ENCODE results near the gene AKIRIN1.
"Not testable (repeated sequence)": the region's sequence is repeated elsewhere in the genome, so short reads cannot be mapped to it uniquely, and the experiment has no call there.

The AKIRIN1 gene

DNA sequence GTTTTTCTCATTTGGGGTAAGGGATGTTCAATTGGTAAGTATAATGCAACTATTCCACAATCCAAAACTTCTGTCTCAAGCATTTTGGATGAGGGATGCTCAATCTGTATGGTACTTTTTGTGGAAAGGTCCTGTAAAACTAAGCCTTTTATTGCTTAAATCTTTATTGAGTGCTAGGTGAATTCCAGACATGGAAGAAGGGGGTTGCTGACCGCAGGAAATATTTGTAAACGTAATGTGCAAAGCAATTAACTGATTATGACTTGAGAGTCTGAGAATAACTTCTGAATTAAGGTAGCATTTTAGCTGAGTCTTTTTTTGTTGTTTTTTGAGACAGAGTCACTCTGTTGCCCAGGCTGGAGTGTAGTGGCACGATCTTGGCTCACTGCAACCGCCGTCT is 3.1 kb downstream of the AKIRIN1 start:
- DNase-seq (ENCODE audit: low read depth in 1 of 2, low spot score in 1 of 2): no peak

DNA sequence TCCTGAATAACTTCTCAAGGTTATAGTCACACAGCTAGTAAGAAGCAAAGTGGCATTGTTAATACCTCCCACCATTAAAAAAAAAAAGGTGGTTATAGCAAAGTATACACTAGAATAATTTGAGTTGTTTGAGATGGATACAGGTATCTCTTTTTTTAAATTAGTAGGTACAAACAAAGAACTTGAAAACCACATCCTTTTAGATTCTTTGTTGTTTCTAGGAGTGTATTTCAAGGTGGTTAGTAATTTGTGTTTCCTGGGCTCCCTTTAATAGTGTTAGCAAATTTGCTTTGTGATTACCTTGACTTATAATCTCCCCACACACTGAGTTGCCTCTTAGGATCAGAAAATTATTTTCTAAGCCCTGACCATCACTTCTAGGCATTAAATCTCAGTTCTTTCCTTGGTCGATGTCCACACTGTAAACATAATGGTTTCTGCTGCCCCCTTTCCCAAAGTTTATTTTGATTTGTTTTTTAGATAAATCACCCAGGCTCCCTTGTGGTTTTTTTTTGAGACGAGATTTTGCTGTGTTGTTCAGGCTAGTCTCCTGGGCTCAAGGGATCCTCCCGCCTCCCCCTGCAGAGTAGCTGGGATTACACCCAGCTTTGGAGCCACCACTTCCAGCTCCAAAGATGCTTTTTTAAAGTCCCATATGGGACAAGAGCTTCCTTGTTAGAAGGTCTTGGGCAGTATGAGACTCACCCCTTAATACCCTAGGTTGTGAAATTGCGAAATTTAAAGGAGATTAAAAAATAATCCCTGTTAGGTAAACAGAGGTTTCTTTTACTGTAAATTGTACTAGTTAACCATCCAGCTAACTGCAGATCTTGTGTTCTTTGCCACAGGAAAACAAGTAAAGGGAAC is 6.2 kb downstream of the AKIRIN1 start:
- DNase-seq (ENCODE audit: low read depth in 1 of 2, low spot score in 1 of 2): no peak

DNA sequence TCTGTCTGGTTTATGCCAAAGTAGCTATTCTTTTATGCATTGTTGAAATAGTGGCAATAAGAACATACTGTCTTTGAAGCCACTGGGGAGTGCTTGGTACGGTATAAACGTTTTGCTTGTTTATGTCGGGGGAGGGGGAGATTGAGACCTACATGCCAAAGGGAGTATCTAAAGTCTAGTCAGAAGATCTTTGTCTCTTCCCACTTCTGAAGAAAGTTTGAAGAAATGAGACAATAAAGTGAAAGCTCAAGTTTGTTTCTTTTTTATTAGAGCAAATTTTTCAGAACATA is 6.8 kb downstream of the AKIRIN1 start:
- DNase-seq (ENCODE audit: low read depth in 1 of 2, low spot score in 1 of 2): no peak

GRCh38 chr1:39001516-39002421 is 10.7 kb downstream of the AKIRIN1 start:
- no peak for DNase-seq (ENCODE audit: low read depth in 1 of 2, low spot score in 1 of 2)

DNA sequence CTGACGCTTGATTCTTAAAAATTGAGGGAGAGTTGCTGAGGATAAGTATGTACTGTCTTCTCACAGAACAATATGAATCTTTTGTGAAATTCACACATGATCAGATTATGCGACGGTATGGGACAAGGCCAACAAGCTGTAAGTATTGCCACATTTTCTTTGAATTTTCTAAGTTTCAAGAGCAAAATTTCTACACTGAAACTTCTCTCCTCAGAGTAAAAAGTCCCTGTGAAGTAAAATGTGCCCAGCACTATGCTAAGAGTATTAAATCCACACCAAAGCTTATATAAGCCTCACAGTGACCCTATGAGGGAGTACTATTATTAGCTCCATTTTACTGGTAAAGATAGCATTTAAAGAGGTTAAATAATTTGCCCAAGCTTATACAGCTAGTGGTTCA is 12.2 kb downstream of the AKIRIN1 start:
- DNase-seq (ENCODE audit: low read depth in 1 of 2, low spot score in 1 of 2): no peak

GRCh38 chr1:39003794-39004193 is 12.7 kb downstream of the AKIRIN1 start:
- DNase-seq (ENCODE audit: low read depth in 1 of 2, low spot score in 1 of 2): no peak

DNA sequence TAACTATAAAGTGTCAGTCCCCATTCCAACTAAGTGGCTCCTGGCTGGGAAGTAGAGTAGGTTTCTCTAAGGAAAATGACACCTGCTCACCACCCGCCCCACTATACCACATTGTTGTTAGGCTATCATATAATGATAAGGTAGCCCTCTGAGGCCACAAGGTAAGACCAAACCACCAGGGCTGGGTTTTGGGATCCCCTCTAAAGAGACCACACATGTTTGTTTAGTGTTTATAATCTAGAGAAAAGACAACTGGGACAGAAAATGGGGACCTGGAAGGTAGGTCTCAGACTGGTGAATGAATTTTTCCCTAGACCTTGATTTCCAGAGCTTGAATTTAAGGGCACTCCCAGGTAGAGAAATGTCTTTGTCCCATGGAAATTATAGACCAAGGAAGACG is 15.2 kb downstream of the AKIRIN1 start:
- no peak for DNase-seq (ENCODE audit: low read depth in 1 of 2, low spot score in 1 of 2)

DNA sequence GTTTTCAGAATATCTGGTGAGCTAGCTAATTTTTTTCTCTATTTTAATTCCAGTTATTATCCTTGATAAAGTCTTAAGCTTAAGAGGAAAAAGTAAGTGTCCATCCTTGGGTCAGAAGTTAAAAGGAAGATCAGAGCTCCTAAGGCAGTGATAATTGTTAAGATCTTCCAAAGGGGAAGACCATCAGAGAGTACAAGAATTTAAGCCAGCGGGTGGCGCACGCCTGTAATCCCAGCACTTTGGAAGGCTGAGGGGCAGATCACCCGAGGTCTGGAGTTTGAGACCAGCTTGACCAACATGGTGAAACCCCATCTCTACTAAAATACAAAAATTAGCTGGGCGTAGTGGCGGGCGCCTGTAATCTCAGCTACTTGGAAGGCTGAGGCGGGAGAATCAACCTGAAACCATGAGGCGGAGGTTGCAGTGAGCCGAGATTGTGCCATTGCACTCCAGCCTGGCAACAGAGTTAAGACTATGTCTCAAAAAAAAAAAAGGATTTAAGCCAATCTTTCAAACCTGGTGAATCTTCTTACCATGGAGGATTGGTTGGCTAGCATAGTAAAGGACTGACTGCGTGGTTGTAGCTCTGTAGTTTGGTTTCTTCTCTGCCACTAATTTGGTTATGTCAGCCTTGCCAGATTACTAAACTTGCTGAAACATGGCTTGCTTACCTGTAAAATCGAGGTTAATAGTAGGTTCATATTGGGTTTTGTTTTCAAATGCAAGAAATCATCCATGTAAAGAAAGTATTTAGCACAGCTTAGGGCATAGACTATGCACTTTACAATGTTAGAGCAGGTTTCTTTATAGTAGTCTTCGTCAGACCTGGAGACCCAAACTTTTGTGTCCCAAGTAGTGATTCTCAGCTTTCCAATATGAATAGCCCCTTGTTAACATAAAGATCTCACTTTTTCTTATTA is 15.9 kb downstream of the AKIRIN1 start:
- no peak for DNase-seq (ENCODE audit: low read depth in 1 of 2, low spot score in 1 of 2)

DNA sequence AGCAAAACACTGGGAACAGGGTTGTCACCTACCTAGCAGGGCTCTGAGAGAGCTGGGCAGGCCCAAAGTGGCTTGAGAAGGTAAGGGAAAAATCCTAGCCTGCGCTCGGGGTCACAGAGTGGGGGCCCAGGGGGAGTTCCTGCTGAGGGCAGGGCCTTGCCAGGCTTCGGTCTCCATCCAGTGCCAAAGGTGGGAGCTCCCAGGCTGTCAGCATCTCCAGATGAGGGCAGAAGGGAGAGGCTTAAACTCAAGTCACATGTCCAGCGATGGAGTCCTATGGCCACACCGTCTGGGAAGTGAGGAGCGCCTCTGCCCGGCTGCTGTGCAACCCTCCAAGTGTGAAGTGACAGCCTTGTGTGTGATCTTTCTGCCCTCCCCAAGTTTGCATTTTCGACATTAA is 23.9 kb downstream of the AKIRIN1 start:
- DNase-seq (ENCODE audit: low read depth in 1 of 2, low spot score in 1 of 2): not testable (repeated sequence)

- DNase-seq (ENCODE audit: low read depth in 1 of 2, low spot score in 1 of 2): no peak
Measured at GRCh38 chr1:39016604-39017171, 25.6 kb downstream of the AKIRIN1 start.

- no peak for DNase-seq (ENCODE audit: low read depth in 1 of 2, low spot score in 1 of 2)
Measured at GRCh38 chr1:39017266-39017665, 26.2 kb downstream of the AKIRIN1 start.

GRCh38 chr1:39020494-39020893 is 29.4 kb downstream of the AKIRIN1 start:
- DNase-seq (ENCODE audit: low read depth in 1 of 2, low spot score in 1 of 2): not testable (repeated sequence)

GRCh38 chr1:39021426-39021825 is 30.4 kb downstream of the AKIRIN1 start:
- no peak for DNase-seq (ENCODE audit: low read depth in 1 of 2, low spot score in 1 of 2)

DNA sequence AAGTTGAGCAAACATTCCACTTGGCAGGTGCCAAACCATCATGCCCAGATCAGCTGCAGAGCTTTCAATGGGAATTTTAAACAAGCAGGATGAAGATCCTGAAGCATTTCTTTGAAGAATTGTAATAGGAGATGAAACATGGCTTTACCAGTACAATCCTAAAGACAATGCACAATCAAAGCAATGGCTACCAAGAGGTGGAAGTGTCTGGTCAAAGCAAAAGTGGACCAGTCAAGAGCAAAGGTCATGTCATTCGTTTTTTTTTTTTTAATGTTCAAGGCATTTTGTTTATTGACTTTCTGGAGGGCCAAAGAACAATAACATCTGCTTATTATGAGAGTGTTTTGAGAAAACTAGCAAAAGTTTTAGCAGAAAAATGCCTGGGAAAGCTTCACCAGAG is 32.1 kb downstream of the AKIRIN1 start:
- DNase-seq (ENCODE audit: low read depth in 1 of 2, low spot score in 1 of 2): no peak

GRCh38 chr1:39026051-39026865 is 35.2 kb downstream of the AKIRIN1 start, which contains the start of gene NDUFS5:
Gene NDUFS5 (plus strand): TSS chr1:39026350. CDS start chr1:39028725, 2,375 bp downstream.
- DNase-seq (ENCODE audit: low read depth in 1 of 2, low spot score in 1 of 2): peak; percentile 61 to 68

GRCh38 chr1:39026866-39027507 is 35.9 kb downstream of the AKIRIN1 start:
- DNase-seq (ENCODE audit: low read depth in 1 of 2, low spot score in 1 of 2): no peak

DNA sequence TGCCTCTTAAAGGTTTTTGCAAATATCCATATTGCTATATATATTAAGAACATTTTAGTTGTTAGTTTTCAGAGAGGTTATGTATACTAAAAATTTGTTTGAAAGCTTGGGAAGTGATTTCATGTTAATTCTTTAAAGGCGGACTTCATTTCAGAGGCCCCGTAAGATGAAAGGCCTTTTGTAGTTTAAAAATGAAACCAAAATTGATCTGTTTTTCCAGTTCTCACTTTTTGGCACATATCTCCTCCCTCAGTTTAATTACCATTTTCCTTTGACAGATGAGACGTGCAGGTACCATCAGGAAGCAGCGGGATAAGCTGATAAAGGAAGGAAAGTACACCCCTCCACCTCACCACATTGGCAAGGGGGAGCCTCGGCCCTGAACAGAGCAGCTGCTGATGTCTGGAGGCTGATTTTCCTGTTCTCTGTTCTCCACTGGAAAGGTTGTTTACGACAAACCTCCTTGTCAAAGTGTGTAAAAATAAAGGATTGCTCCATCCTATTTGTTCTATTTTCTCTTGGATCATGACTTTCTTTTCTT is 43.1 kb downstream of the AKIRIN1 start:
- DNase-seq (ENCODE audit: low read depth in 1 of 2, low spot score in 1 of 2): no peak

DNA sequence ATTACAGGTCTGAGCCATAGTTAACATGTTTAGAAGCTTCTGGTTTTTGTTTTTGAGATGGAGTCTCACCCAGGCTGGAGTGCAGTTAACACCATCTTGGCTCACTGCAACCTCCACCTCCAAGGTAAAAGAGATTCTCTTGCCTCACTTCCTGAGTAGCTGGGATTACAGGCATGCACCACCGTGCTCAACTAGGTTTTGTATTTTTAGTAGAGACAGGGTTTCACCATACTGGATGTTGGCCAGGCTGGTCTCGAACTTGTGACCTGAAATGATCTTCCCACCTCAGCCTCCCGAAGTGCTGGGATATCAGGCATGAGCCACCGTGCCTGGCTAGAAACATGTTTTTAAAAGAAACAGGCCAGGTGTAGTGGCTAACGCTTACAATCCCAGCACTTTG is 45.6 kb downstream of the AKIRIN1 start:
- no peak for DNase-seq (ENCODE audit: low read depth in 1 of 2, low spot score in 1 of 2)

DNA sequence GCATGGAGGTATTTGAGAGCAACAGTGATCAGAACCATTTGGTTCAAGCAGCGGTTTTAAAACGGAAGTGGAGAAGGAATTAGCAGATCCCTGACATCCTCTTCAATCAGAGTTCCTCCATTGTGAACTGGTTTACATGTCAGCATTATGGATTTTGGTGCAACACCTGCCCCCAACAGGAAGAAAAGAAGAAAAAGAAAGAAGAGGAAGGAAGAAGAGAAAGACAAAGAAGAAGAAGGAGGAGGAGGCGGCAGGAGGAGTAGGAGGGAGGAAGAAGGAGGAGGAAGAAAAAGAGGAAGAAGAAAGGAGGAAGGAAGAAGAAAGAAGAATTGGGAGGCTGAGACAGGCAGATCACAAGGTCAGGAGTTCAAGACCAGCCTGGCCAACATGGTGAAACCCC is 52.4 kb downstream of the AKIRIN1 start:
- no peak for DNase-seq (ENCODE audit: low read depth in 1 of 2, low spot score in 1 of 2)
